ENCODE results near the gene PRSS12. TPM values are rescaled to one million over a fixed set of nuclear protein-coding genes. Genes with fewer than 3 reads are reported as not detected.

PRSS12 gene
- total RNA-seq, 1 experiment from 2014 or later = 0.23 TPM

GRCh38 chr4:118280501-118281218 lies 72.1 kb downstream of the PRSS12 start:
- intact Hi-C loops (cut with micrococcal nuclease; ENCODE audit: unreplicated experiment) = loop anchor here (2.0 kb wide), 1 partner anchor 72 kb away; the partner anchor contains the start of gene PRSS12
- Histone ChIP-seq H3K36me3 (ENCODE audit: control insufficient read depth, insufficient read depth, low read length) (peaks cover 14% of the 10 kb centered on the region), H3K4me3 (ENCODE audit: low read depth in 2 of 2, low read length in 2 of 2) (peak overlapping the region in 1 of 2 experiments; percentile 97; a peak in 3 of 4 replicates), H3K27me3 (ENCODE audit: control insufficient read depth, insufficient read depth, low read length) (no peaks in the 10 kb centered on the region), H3K27ac (ENCODE audit: low read length) (peak overlapping the region; percentile 96; the same call in 1 of the 2 replicates), H3K9me3 (ENCODE audit: control insufficient read depth, insufficient read depth, low read depth, low read length) (no peaks in the 10 kb centered on the region), H3K4me1 (ENCODE audit: control insufficient read depth, insufficient read depth, low read length) (peaks cover 16% of the 10 kb centered on the region)
- 0 out of 2 replicates have a peak, but pooled peaks have one; percentile 20 for ATAC-seq
- BruUV-seq (replicated peaks) = no TSS peak
- ChIA-PET CTCF (no interaction called here), POLR2A (no interaction called here)
- no peak for TF ChIP-seq SIN3A (IDR thresholded peaks at IDR 0.05; ENCODE audit: borderline replicate concordance, insufficient read depth, low read depth, low read length)
- TF ChIP-seq, protein P1, sequence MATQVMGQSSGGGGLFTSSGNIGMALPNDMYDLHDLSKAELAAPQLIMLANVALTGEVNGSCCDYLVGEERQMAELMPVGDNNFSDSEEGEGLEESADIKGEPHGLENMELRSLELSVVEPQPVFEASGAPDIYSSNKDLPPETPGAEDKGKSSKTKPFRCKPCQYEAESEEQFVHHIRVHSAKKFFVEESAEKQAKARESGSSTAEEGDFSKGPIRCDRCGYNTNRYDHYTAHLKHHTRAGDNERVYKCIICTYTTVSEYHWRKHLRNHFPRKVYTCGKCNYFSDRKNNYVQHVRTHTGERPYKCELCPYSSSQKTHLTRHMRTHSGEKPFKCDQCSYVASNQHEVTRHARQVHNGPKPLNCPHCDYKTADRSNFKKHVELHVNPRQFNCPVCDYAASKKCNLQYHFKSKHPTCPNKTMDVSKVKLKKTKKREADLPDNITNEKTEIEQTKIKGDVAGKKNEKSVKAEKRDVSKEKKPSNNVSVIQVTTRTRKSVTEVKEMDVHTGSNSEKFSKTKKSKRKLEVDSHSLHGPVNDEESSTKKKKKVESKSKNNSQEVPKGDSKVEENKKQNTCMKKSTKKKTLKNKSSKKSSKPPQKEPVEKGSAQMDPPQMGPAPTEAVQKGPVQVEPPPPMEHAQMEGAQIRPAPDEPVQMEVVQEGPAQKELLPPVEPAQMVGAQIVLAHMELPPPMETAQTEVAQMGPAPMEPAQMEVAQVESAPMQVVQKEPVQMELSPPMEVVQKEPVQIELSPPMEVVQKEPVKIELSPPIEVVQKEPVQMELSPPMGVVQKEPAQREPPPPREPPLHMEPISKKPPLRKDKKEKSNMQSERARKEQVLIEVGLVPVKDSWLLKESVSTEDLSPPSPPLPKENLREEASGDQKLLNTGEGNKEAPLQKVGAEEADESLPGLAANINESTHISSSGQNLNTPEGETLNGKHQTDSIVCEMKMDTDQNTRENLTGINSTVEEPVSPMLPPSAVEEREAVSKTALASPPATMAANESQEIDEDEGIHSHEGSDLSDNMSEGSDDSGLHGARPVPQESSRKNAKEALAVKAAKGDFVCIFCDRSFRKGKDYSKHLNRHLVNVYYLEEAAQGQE (IDR thresholded peaks at IDR 0.05; ENCODE audit: insufficient read depth in 1 of 2, low read depth in 2 of 2, low read length in 1 of 2) = no peak
- TF ChIP-seq POLR2AphosphoS5 (IDR thresholded peaks at IDR 0.05; ENCODE audit: low read depth, low read length) = peak; percentile 73; the same call in 1 of the 2 replicates
- TF ChIP-seq TCF7L2 (IDR thresholded peaks at IDR 0.05; ENCODE audit: low read depth, low read length) = no peak
- TF ChIP-seq, protein P2, sequence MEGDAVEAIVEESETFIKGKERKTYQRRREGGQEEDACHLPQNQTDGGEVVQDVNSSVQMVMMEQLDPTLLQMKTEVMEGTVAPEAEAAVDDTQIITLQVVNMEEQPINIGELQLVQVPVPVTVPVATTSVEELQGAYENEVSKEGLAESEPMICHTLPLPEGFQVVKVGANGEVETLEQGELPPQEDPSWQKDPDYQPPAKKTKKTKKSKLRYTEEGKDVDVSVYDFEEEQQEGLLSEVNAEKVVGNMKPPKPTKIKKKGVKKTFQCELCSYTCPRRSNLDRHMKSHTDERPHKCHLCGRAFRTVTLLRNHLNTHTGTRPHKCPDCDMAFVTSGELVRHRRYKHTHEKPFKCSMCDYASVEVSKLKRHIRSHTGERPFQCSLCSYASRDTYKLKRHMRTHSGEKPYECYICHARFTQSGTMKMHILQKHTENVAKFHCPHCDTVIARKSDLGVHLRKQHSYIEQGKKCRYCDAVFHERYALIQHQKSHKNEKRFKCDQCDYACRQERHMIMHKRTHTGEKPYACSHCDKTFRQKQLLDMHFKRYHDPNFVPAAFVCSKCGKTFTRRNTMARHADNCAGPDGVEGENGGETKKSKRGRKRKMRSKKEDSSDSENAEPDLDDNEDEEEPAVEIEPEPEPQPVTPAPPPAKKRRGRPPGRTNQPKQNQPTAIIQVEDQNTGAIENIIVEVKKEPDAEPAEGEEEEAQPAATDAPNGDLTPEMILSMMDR (IDR thresholded peaks at IDR 0.05) = peak; percentile 54
- in situ Hi-C loops (cut with HindIII; ENCODE audit: low pct_unique_long_range_greater_than_20kb, low sequenced_read_pairs) = no loop called here
- DNase-seq (ENCODE audit: low read depth, low spot score) = peak; percentile 41

DNA sequence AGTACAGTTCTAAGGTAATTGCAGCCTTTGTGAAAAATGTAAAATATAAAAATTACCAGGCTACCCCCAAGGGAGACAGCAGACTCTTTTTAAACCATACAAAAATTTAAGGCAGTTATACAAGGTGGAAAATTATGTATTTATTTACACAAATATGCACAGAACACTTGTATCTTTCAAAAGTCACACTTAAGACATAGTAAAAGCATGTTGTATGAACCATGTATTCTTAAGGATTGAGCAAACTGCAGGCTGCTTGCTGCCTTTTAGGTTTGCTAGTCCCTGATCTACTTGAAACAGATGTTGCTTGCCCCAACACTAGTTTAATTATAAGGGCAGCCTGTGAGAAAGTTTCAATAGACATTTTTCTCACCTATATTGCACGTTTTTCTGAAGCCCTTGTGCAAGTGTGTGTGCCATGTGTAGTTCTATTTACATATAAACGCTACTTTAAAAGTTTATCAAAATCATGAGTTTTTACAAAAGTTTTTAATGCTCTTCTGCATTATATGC lies 72.8 kb downstream of the PRSS12 start:
- no TSS peak for BruUV-seq (replicated peaks)
- peaks cover 16% of the 10 kb centered on the region for H3K4me1 ChIP-seq (ENCODE audit: control insufficient read depth, insufficient read depth, low read length)
- peaks cover 14% of the 10 kb centered on the region for H3K36me3 ChIP-seq (ENCODE audit: control insufficient read depth, insufficient read depth, low read length)
- in situ Hi-C loops (cut with HindIII; ENCODE audit: low pct_unique_long_range_greater_than_20kb, low sequenced_read_pairs) (no loop called here), intact Hi-C loops (cut with micrococcal nuclease; ENCODE audit: unreplicated experiment) (loop anchor here (2.0 kb wide), 1 partner anchor 73 kb away; the partner anchor contains the start of gene PRSS12)
- TF ChIP-seq, protein P2 (IDR thresholded peaks at IDR 0.05) = no peak
- TF ChIP-seq POLR2AphosphoS5 (IDR thresholded peaks at IDR 0.05; ENCODE audit: low read depth, low read length) (no peak), TCF7L2 (IDR thresholded peaks at IDR 0.05; ENCODE audit: low read depth, low read length) (no peak), SIN3A (IDR thresholded peaks at IDR 0.05; ENCODE audit: borderline replicate concordance, insufficient read depth, low read depth, low read length) (no peak)
- TF ChIP-seq, protein P1 (IDR thresholded peaks at IDR 0.05; ENCODE audit: insufficient read depth in 1 of 2, low read depth in 2 of 2, low read length in 1 of 2) = no peak; a peak in 1 of 4 replicates
- POLR2A ChIA-PET = no interaction called here
- H3K27me3 ChIP-seq (ENCODE audit: control insufficient read depth, insufficient read depth, low read length) = no peaks in the 10 kb centered on the region
- H3K27ac ChIP-seq (ENCODE audit: low read length) = peak overlapping the region; percentile 96
- H3K9me3 ChIP-seq (ENCODE audit: control insufficient read depth, insufficient read depth, low read depth, low read length) = no peaks in the 10 kb centered on the region
- DNase-seq (ENCODE audit: low read depth, low spot score) = no peak
- CTCF ChIA-PET = no interaction called here
- H3K4me3 ChIP-seq (ENCODE audit: low read depth in 2 of 2, low read length in 2 of 2) = peak overlapping the region; percentile 84 to 97
- no peak for ATAC-seq
